GM12878 (cell line): Measurements from ENCODE around the gene NAA38. TPM values are rescaled to one million over a fixed set of nuclear protein-coding genes. Genes with fewer than 3 reads are reported as not detected.

Source experiments
- ATAC-seq: fragments of 200-7000 bp; cut with Tn5 transposase; 3 replicates; pipeline ENCODE4 v1.9.1; 2020; ENCODE audit warnings: mild to moderate bottlenecking, moderate library complexity
- BruUV-seq: library from RNA; stranded (reverse); fragments of 400-500 nt; replicated peaks from 2 replicates; lab custom pipeline; 2021; lab: Mats Ljungman, UMichigan
- CTCF ChIA-PET: fragments of 300-600 bp; sonication (Branson Sonifier 250); formaldehyde crosslinking; extraction: SDS; loops from one replicate; lab custom pipeline; 2021; ENCODE audit warnings: inconsistent platforms; lab: Yijun Ruan, JAX
- POLR2A ChIA-PET: fragments of 350-600 bp; formaldehyde crosslinking; extraction: SDS; loops from one replicate; lab custom pipeline; 2021; ENCODE audit warnings: inconsistent platforms; lab: Charles Lee
- RAD21 ChIA-PET: fragments of 300-600 bp; sonication (Branson Sonifier 250); formaldehyde crosslinking; loops from one replicate; lab custom pipeline; 2023; ENCODE audit warnings: antibody characterized with exemption; ENCODE audit not compliant: unreplicated experiment; lab: Charles Lee
- SMC1A ChIA-PET: fragments of 300-600 bp; sonication (Branson Sonifier 250); formaldehyde crosslinking; loops from one replicate; lab custom pipeline; 2023; ENCODE audit not compliant: unreplicated experiment, uncharacterized antibody; lab: Charles Lee
- DNase-seq: peaks from one replicate; pipeline ENCODE4 v3.0.0-alpha.2; 2011; ENCODE audit warnings: low read depth, low spot score
- FAIRE-seq: peaks from 3 replicates; lab custom pipeline; 2011; peaks lifted over from hg19 to GRCh38; lab: Jason Lieb, UNC
- H2AFZ ChIP-seq: 2 replicates; pipeline ENCODE4 v1.6.0; 2011; ENCODE audit warnings: low read depth, low read length, control low read depth; ENCODE audit not compliant: control insufficient read depth
- H3K27ac ChIP-seq: 2 replicates; pipeline ENCODE4 v1.5.1; 2011; ENCODE audit warnings: control low read depth; ENCODE audit not compliant: control insufficient read depth, insufficient read depth
- H3K27me3 ChIP-seq, 2 experiments: replicated peaks in 1 of 2; 2 replicates each; pipeline versions ENCODE4 v1.6.0 to v1.6.1; 2011; ENCODE audit warnings: low read length in 1 of 2; ENCODE audit not compliant: control insufficient read depth in 2 of 2, insufficient read depth in 2 of 2
- H3K36me3 ChIP-seq, 2 experiments: 2 replicates each; pipeline ENCODE4 v1.5.1; 2011; ENCODE audit warnings: low read length in 1 of 2; ENCODE audit not compliant: control insufficient read depth in 2 of 2, insufficient read depth in 2 of 2
- H3K4me1 ChIP-seq: 2 replicates; pipeline ENCODE4 v1.6.1; 2011; ENCODE audit warnings: mild to moderate bottlenecking, low read length, moderate library complexity, mixed read lengths; ENCODE audit not compliant: control insufficient read depth, insufficient read depth
- H3K4me2 ChIP-seq: 2 replicates; pipeline ENCODE4 v1.6.0; 2011; ENCODE audit warnings: control low read depth; ENCODE audit not compliant: control insufficient read depth, insufficient read depth
- H3K4me3 ChIP-seq: fragments of 200-600 bp; sonication (generic); 2 replicates; pipeline ENCODE4 v1.5.1; 2016
- H3K79me2 ChIP-seq: 2 replicates; pipeline ENCODE4 v1.6.0; 2011; ENCODE audit warnings: low read length; ENCODE audit not compliant: control insufficient read depth, insufficient read depth
- H3K9ac ChIP-seq: 2 replicates; pipeline ENCODE4 v1.8.0; 2011; ENCODE audit warnings: low read length, control low read depth, mixed read lengths; ENCODE audit not compliant: control insufficient read depth, insufficient read depth
- H3K9me3 ChIP-seq: replicated peaks from 3 replicates; pipeline ENCODE4 v1.5.1; 2011; ENCODE audit warnings: mild to moderate bottlenecking, low read length; ENCODE audit not compliant: control insufficient read depth, insufficient read depth
- H4K20me1 ChIP-seq: 2 replicates; pipeline ENCODE4 v1.6.0; 2011; ENCODE audit not compliant: control insufficient read depth, insufficient read depth
- CEBPZ ChIP-seq: fragments of 150-350 bp; IDR thresholded peaks from 2 replicates; pipeline ENCODE4 v1.6.1; 2016; ENCODE audit warnings: low read depth, low read length
- EZH2 ChIP-seq: IDR thresholded peaks from 2 replicates; pipeline ENCODE4 v1.6.1; 2012; ENCODE audit warnings: low read depth, mild to moderate bottlenecking, control low read depth, inconsistent platforms, low read length, borderline replicate concordance; ENCODE audit not compliant: control insufficient read depth
- HCFC1 ChIP-seq: fragments of 150-350 bp; IDR thresholded peaks from 2 replicates; pipeline ENCODE4 v1.6.1; 2014; ENCODE audit warnings: low read length
- HDAC2 ChIP-seq: fragments of 200-600 bp; sonication (generic); IDR thresholded peaks from 2 replicates; pipeline ENCODE4 v1.6.1; 2017
- IKZF2 ChIP-seq, 2 experiments: fragments of 450-650 bp; IDR thresholded peaks; 2 replicates each; pipeline ENCODE4 v1.6.1; 2017; ENCODE audit warnings: mild to moderate bottlenecking in 2 of 2, moderate library complexity in 2 of 2
- NBN ChIP-seq: fragments of 450-650 bp; IDR thresholded peaks from 2 replicates; pipeline ENCODE4 v1.6.1; 2016
- NFIC ChIP-seq: IDR thresholded peaks from 2 replicates; pipeline ENCODE4 v1.6.1; 2012; ENCODE audit warnings: low read depth, mild to moderate bottlenecking, inconsistent platforms, low read length, moderate library complexity
- PAX5 ChIP-seq: IDR thresholded peaks from 2 replicates; pipeline ENCODE4 v1.6.1; 2011; ENCODE audit warnings: low read depth, low read length, borderline replicate concordance
- PAX8 ChIP-seq: fragments of 450-650 bp; IDR thresholded peaks from 2 replicates; pipeline ENCODE4 v1.6.1; 2017; ENCODE audit warnings: mild to moderate bottlenecking, moderate library complexity
- SPI1 ChIP-seq: IDR thresholded peaks from 2 replicates; pipeline ENCODE4 v1.6.1; 2011; ENCODE audit warnings: low read depth, mild to moderate bottlenecking, low read length, moderate library complexity, borderline replicate concordance; ENCODE audit not compliant: insufficient read depth
- STAT3 ChIP-seq: IDR thresholded peaks from 2 replicates; pipeline ENCODE4 v1.6.1; 2011; ENCODE audit warnings: low read depth, low read length, improper control_type of control experiment
- YY1 ChIP-seq: IDR thresholded peaks from 2 replicates; pipeline ENCODE4 v1.6.1; 2011; ENCODE audit warnings: low read depth, mild to moderate bottlenecking, low read length
- WGBS: methylation state at CpG from one replicate; pipeline ENCODE4 v1.1.6; 2016; ENCODE audit warnings: low lambda C conversion rate; ENCODE audit not compliant: insufficient replicate concordance, insufficient coverage; ENCODE audit errors: missing lambda C conversion rate; 5-methylcytosine and 5-hydroxymethylcytosine counted together
- in situ Hi-C: fragments of 300-500 bp; cut with MboI; formaldehyde crosslinking; loops from 9 replicates; pipeline ENCODE4 v1.14.3; 2018; ENCODE audit warnings: mixed read lengths
- intact Hi-C: fragments of 100-400 bp; cut with micrococcal nuclease; formaldehyde crosslinking; loops from one replicate; pipeline ENCODE4 v1.14.2; 2022; ENCODE audit not compliant: unreplicated experiment
- polyA plus RNA-seq, 11 experiments: library from polyadenylated mRNA; depleted of rRNA in 4 of 11; unstranded in 6 of 11; stranded (reverse) in 5 of 11; fragments of >200 nt; fragmentation: Nextera tagmentation in 4 of 11; fragmentation: Illumina TruSeq in 1 of 11; extraction: Ambion mirVana in 4 of 11; extraction: Trizol in 1 of 11; gene quantifications; 1 replicate in 1 of 11; 2 replicates in 10 of 11; pipeline versions ENCODE4 v1.2.1 to v1.2.3, GENCODE V29; 2011 to 2016; ENCODE audit warnings: inconsistent platforms in 2 of 11, missing spikeins in 2 of 11, low read depth in 1 of 11
- total RNA-seq, 4 experiments: library from RNA; depleted of rRNA in 3 of 4; stranded (reverse); fragments of >200 nt in 3 of 4; fragmentation: Illumina TruSeq in 1 of 4; extraction: Trizol in 1 of 4; gene quantifications; 2 replicates each; pipeline versions ENCODE4 v1.2.1 to v1.2.3, GENCODE V29; 2013 to 2021

NAA38 gene
- total and polyA plus RNA-seq, 10 of the 15 experiments (the other 5 are each of a cell fraction or from before 2014, with no cell fraction given) = 31.5 to 337 (median 215) TPM

GRCh38 chr17:7830616-7831015 lies 26.7 kb downstream of the NAA38 start:
- Histone ChIP-seq H3K9ac (no peak overlapping the region), H3K36me3 (no peaks in the 10 kb centered on the region), H4K20me1 (no peaks in the 10 kb centered on the region), H3K4me1 (no peaks in the 10 kb centered on the region; the same call in 1 of the 2 replicates), H3K4me3 (no peak overlapping the region), H2AFZ (no peak overlapping the region)
- in situ Hi-C loops = no loop called here
- SMC1A ChIA-PET = interaction anchor here (1.0 kb wide), 1 partner anchor 20 kb away, joined by 4 read pairs; no protein-coding TSS in a partner anchor
- TF ChIP-seq IKZF2 (IDR thresholded peaks at IDR 0.05) = no peak
- no peak for TF ChIP-seq NFIC
- no peak for TF ChIP-seq YY1
- no peak for TF ChIP-seq STAT3
- TF ChIP-seq HDAC2 = no peak
- no peak for TF ChIP-seq CEBPZ
- no peak for TF ChIP-seq PAX8
- no peak for TF ChIP-seq EZH2
- TF ChIP-seq SPI1 = no peak
- TF ChIP-seq HCFC1 = no peak
- no peak for TF ChIP-seq PAX5
- no peak for TF ChIP-seq NBN
- TF ChIP-seq, all 136 proteins: peak for 0
- Histone ChIP-seq H3K79me2 (no peaks in the 10 kb centered on the region), H3K27ac (no peak overlapping the region), H3K4me2 (no peak overlapping the region), H3K9me3 (no peaks in the 10 kb centered on the region), H3K27me3 (peaks cover 0 to 1% of the 10 kb centered on the region in 2 experiments; a peak in 1 of 4 replicates)
- intact Hi-C loops = no loop called here
- no peak for FAIRE-seq
- POLR2A ChIA-PET = no interaction called here
- RAD21 ChIA-PET = interaction anchor here (1.3 kb wide), 1 partner anchor 21 kb away, joined by 3 read pairs; no protein-coding TSS in a partner anchor
- no TSS peak for BruUV-seq
- CTCF ChIA-PET = interaction anchor here (0.9 to 5.7 kb wide), 2 partner anchors 10 to 21 kb away, joined by 3 to 47 read pairs; no protein-coding TSS in a partner anchor
- WGBS = 42% methylated on average over 8 of the region's 8 CpGs
- ATAC-seq = no peak
- no peak for DNase-seq
